ENCODE results near the gene CYP26C1.
A peak's percentile ranks its signal among the peaks of the same experiment; 100 is the strongest.

CYP26C1 gene, protein sequence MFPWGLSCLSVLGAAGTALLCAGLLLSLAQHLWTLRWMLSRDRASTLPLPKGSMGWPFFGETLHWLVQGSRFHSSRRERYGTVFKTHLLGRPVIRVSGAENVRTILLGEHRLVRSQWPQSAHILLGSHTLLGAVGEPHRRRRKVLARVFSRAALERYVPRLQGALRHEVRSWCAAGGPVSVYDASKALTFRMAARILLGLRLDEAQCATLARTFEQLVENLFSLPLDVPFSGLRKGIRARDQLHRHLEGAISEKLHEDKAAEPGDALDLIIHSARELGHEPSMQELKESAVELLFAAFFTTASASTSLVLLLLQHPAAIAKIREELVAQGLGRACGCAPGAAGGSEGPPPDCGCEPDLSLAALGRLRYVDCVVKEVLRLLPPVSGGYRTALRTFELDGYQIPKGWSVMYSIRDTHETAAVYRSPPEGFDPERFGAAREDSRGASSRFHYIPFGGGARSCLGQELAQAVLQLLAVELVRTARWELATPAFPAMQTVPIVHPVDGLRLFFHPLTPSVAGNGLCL

DNA sequence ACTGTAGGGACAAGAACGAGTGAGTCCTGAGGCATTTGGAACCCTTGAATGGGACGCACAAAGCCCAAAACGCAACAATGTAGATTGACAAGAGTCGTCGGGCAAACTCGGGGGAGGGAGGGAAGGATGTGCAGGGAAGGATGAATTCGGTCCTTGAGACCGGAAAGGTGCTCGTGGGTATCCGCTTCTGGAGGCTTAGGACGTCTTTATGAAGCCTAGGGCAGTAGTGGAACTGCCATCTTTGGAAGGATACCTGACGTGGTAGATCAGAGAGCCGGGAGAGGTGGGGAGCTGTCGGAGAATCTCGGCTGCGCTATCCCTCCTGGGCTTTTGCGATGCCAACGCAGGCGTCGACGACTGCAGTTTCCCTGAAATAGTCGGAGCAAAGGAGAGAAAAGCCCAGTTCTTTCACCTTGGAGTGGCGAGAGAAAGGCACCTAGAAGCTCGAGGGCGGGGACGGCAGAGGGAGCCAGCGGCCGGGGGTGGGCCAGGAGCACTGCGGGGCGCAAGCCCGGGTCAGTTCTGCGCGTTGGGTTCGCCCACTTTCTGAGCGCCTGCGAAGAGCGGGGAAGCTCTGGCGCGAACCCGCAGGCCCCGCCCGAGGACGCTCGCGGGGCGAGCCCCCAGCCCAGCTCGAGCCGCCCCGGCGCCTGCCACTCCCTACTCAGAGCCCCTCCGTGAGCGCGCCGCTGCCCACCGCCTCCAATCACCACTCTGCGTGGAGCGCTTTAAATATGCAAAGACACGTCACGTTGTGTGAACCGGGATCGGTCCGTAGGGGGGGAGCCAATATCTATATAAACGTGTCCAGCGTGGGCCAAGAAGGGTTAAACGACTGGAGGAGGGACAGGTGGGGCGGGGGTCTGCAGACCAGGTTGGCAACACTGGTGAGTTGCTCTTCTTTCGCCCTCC lies at the start of gene CYP26C1:
CYP26C1 (plus strand) TSS at position 824 of the 912 bp plus-strand sequence. CDS start 466 bp downstream, outside the sequence.
- DNase-seq (ENCODE audit: low read depth in 2 of 2), result no peak

DNA sequence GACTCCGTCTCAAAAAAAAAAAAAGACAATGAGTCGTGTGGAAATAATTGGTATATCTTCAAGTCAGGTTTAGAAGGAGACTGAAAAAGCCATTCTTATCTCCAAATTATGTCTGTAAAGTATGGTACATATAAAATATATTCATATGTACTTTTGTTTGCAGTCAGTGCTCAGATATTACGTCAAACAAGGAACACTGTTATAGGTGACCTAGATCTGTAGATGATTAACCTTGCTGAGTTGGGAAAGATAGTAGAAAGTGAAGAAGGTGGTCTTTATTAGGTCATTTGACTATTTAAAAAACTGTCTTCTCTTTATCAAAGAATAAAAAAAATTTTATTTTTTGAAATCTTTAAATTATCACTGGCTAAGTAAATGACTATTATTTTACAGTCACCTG lies 44.9 kb upstream of the CYP26C1 start:
- no peak for DNase-seq (ENCODE audit: low read depth in 2 of 2)

DNA sequence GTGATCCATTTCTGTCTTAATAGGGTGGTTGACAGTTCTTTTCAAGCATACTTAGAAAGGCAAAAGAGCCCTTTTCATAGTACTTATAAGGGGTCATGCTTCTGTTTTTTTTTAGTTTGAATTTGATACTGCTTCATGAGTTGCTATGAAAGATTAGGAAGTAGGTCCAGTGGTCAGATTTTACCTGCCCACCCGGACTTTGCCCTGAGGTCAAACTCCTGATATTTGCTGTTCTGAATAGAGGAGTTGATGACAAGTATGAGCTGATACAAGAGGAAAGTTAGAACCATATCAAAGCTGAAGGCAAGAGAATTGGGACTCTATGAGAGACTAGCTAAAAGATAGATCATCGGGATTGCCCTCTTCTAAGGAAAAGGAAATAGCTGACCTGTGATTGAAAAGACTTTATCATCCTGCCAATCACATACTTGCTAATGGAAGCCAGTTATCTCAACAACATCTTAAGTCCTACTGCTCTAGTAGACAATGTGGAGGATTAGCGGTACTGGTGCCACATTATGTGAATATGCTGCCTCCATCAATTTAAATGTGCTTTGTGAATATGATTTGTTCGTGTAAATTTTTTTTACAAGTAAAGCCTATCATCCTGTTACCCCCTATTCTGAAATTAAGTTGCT lies 37.5 kb upstream of the CYP26C1 start:
- no peak for DNase-seq (ENCODE audit: low read depth in 2 of 2)

DNA sequence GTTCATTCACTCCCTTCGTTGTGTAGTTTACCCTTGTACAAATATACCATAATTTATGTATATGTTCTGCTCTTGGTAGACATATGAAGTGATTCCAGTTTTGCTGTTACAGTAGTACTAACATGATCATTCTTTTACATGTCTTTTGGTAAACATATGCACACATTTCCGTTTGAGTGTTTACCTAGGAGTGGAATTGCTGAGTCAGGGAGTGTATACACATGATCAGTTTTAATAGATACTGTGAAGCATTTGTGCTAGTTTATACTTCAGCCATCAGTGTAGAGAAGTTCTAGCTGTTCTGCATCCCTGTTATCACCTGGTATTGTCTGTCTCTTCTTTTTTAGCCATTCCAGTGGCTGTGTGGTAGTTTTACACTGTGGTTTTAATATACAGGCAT lies 34.5 kb upstream of the CYP26C1 start:
- DNase-seq (ENCODE audit: low read depth in 2 of 2), result no peak

DNA sequence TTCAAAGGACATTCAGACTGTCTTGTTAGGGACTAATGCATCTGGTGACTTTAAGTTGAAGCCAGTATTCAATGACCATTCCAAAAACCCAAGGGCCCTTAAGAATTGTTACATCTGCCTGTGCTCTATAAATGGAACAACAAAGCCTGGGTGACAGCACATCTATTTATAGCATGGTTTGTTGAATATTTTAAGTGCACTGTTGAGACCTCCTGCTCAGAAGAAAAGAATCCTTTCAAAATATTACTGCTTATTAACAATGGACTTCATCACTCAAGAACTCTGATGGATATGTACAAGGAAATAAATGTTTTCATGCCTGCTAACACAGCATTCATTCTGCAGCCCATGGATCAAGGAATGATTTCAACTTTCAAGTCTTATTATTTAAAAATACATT lies 33.1 kb upstream of the CYP26C1 start:
- DNase-seq (ENCODE audit: low read depth in 2 of 2), result no peak

DNA sequence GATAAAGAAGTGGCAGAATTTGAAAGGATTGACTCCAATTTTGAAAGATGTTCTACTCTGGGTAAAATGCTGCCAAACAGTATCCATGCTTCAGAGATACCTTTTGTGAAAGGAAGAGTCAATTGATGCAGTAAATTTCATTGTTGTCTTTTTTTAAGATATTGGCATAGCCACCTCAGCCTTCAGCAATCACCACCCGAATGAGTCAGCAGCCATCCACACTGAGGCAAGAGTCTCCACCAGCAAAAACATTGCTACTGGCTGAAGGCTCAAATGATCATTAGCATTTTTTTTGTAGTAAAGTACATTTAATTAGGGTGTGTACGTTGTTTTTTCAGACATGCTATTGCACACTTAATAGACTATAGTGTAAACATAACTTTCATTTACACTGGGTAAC lies 31.7 kb upstream of the CYP26C1 start:
- DNase-seq (ENCODE audit: low read depth in 2 of 2), result no peak

DNA sequence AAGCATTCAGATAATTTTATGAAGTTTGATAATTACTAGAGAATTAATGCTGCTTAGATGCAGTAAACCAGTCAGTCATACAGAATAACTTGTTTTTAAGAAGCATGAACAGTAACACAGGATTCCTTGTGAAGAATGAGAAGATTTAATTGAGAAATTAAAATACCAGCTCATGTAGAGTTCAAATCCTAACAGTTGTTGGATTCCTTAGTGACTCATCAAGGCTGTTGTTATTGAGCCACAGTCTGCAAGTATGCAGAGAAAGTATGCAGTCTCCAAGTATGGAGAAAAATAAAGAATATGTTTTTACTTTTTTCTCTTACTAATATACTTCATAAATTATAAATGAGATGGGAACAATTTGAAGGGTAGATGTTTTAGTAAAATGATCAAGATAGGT lies 30.2 kb upstream of the CYP26C1 start:
- DNase-seq (ENCODE audit: low read depth in 2 of 2), result no peak

DNA sequence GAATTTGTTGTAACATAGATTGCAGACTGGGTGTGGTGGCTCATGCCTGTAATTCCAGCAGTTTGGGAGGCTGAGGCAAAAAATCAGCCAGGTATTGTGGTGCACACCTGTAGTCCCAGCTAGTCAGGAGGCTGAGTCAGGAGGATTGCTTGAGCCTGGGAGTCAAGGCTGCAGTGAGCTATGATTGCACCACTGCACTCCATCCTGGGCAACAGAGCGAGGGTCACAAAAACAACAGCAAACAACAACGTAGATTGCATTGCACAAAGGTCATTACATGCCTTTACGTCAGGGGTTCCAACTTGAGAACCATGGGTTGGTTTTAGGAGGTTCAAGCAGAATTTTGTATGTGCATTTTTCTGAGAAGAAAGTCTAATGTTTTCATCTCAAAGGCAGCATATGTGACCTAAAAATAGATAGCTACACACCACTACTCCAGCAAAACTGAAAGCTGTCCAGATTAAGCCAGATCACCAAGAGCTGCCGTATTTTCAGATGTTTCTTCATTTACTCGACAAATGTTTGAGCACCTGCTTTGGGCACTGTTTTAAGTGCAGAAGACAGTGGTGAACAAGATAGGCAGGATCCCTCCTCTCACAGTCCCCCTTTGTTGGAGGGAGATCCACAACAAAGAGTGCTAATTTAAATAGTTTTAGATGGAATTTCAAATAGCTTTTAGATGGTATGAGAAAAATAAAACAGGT lies 28.3 kb upstream of the CYP26C1 start:
- no peak for DNase-seq (ENCODE audit: low read depth in 2 of 2)

DNA sequence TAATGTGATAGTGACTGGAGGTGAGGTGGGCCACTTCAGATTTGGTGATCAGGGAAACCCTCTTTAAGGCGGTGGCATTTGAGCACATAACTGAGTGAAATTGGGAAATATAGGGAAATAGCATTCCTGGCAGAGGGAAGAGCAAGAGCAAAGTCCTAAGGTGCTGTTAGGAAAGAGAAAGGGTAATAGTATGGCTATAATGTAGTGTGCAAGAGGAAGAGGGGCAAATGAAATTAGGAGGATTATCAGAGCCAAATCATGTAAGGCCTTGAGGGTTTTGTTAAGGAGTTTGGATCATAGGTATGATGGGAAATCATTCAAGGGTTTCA lies 27.8 kb upstream of the CYP26C1 start:
- no peak for DNase-seq (ENCODE audit: low read depth in 2 of 2)

DNA sequence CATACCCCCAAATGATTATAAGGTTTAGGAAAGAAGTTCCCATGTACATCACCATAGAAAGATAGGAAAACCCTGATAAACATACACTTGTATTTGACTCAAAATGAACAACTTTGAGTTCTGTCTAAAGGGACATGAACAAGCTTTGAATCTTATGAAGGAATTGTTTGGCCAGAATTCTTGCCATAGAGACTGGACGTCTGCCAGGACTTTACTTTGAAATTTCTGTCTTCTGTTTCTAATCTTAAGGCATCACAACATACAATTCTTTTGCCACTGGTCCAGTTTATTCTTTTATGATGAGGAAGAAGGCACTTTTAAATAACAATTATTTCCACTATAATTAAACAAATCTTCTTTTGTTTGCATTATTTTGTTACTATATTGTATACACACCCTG lies 26.2 kb upstream of the CYP26C1 start:
- no peak for DNase-seq (ENCODE audit: low read depth in 2 of 2)

DNA sequence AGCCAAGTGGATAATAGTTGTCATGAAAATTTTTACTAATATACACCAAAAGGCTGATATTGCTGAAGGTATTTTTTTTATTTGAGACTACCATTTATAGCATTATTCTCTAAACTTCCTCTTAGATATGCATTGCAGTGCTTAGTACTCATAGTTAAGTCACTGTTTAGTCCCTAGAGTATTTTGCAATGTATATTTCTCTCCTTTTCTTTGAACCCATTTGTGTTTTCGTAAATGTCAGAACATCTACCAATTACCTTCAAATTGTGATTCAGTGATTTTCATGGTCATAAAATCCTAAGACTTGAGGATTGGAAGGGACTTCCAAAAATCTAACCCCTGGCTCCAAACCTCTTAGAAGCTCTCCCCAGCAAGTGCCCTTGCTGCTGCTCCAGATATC lies 21.5 kb upstream of the CYP26C1 start:
- DNase-seq (ENCODE audit: low read depth in 2 of 2), result no peak

DNA sequence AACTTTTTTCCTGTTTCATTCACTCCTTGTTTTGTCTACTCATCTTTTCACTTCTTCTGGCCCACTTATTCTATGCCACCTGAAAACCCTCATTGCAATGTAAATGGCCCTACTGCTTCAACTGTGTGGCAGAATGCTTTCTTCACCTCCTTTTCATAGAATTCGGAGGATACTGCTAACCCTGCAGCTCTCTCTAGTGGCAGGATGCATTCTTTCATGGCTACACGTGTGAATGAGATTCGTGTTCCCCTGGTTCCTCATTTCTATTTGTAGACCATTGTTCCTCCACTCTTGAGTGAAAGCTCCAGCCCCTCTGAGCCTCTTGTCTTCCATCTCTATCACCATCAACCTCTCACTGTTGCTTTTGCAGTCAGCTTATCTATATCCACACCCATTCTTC lies 20.9 kb upstream of the CYP26C1 start:
- no peak for DNase-seq (ENCODE audit: low read depth in 2 of 2)

DNA sequence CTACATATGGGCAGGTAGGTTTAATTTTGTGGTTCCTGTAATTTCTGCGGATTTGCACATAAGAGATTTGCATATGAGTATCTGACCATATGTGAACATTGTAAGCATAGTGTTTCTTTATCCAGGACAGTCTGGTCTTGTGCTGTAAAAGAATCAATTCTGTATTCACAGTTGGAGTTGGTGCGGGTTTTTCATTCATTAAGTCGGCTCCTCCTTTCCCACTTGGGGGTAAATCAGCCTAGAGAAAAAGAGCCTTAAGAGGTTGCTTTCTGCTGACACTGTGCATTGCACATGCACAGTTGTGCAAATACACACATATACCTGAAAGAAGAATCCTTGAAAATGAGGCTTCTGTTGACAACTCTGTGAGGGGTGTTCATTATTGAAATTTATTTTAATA lies 6.1 kb upstream of the CYP26C1 start:
- DNase-seq (ENCODE audit: low read depth in 2 of 2), result no peak

DNA sequence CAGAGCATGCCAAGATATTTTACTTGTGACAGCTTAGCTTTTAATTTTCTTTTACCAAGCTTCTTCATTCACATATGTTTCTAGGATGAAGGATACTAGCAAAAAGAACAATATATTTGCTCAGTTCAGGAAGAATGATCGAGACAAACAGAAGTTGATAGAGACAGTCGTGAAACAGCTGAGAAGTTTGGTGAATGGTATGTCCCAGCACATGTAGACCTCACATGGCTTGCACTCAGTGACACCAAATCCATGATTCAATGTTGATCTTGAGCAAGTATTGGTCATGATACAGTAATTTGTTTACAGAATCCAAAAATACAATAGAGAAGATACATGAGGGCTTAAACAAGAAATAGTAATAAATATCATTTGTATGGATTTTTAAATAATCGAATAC lies 2.5 kb upstream of the CYP26C1 start:
- no peak for DNase-seq (ENCODE audit: low read depth in 2 of 2)

DNA sequence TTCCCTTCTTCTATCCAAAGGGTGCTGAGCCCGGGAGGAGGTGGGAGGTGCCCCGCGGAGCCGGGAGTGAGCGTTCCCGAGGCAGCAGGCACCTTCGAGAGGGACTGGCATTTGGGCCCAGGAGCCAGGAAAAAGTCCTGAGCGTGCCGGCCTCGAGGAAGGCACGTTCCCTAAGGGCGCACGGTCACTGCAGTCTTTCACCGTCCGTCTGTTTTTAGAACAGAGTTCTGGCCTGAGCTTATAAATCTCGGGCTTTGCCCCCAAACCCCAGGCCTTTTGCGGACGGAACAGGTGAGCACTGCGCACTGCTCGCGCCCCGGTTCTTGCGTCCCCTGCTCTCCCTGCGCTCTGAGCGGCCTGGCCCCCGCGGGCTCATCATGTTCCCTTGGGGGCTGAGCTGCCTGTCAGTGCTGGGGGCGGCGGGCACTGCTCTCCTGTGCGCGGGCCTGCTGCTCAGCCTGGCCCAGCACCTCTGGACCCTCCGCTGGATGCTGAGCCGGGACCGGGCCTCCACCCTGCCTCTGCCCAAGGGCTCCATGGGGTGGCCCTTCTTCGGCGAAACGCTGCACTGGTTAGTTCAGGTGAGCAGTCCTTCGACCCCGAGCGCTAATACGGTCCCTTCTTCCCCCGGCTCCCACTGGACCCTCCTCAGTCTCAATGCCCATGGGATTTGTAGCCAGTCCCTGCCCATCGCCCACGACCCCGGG lies 442 bp downstream of the CYP26C1 start:
- DNase-seq (ENCODE audit: low read depth in 2 of 2), result no peak

DNA sequence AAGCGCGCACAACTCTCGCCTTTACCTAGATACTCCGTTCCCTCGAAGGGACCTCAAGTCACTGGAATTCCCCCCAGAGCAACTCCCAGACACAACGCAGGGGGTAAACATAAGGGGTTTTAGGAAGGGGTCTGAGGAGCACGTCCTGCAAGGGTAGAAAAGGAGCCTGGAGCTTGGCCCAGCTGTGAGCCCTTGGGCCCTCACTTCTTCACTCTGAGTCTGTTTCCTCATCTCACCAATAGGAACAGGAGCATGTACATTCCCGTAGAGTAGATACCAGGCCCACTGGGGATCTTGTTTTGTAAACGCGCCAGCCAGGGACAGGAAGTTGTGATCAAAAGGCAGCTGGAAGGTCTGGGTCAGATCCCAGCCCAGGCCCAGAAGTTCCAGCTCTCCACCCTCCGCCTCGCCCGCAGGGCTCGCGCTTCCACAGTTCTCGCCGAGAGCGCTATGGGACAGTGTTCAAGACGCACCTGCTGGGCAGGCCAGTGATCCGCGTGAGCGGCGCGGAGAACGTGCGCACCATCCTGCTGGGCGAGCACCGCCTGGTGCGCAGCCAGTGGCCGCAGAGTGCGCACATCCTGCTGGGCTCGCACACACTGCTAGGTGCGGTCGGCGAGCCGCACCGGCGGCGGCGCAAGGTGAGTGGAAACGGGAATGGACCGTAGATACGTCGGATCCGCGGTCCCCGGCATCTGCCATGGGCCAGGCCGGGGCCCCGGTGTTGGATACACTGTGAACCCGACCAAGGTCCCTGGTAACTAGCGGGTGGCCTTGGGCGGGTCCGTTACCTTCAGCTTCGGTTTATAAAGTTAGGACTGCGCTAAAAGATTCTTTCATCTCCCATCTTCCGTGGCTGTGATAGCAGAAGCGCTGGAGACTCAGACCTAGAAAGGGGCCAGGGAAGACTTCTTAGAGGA lies 1.3 kb downstream of the CYP26C1 start:
- no peak for DNase-seq (ENCODE audit: low read depth in 2 of 2)

DNA sequence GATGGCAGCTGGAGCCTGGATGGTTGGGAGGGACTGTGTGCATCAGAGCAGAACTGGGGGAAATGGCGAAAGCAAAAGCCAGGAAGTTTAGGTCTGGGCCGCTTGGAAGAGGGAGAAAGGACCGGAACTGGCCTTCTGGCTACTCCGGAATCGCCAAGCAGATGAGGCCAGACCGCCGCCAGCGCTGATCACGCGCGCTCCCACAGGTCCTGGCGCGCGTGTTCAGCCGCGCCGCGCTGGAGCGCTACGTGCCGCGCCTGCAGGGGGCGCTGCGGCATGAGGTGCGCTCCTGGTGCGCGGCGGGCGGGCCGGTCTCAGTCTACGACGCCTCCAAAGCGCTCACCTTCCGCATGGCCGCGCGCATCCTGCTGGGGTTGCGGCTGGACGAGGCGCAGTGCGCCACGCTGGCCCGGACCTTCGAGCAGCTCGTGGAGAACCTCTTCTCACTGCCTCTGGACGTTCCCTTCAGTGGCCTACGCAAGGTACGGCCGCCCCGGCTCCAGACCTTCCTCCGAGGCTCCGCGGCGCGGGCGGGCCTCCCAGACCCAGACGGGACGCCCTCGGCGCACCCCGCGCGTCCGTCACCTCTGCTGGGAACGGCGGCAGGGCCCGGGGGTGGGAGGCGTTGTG lies 2.0 kb downstream of the CYP26C1 start:
- DNase-seq (ENCODE audit: low read depth in 2 of 2), result peak; percentile 42 to 59

DNA sequence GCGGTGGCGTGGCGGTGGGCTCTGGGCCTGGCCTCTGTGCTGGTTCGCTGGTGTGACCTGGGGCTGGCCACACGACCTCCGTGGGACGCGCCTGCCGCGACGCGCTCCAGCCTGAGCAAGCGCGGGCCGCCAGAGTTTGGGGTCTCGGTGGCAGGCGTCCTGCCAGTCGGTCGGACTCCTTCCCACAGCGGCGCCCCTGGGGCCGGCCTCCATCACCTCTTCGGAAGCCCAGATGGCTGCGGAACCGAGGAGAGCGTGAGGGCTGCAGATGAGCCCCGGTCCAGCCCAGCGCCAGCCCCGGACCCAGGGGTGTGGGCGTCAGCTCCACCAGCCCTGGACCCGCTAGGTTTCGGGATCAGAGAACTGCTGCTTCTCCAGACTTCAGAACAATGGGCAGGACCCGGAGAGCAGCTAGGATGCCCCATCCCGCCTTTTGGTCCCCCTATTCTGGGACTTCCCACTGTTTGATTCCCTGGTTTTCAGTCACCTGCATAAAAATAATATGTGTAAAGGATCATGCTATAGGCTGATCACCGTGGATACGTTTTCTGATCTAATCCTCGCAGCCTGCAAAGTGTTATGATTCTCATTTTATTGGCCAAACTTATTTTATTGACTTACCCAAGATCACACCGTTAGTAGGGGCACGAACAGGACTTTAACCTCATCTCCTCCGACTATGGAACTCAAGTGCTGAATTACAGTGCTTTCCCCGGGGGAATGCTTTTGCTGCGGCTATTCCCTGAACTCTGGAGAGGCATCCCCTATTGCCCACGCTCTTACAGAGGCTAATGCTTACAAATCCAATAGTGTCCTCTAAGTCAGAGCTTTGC lies 2.8 kb downstream of the CYP26C1 start:
- DNase-seq (ENCODE audit: low read depth in 2 of 2), result no peak

Data from stimulated activated CD4-positive, alpha-beta T cell treated with anti-CD3 and anti-CD28 coated beads, Interleukin-4, amount 100 ng/mL, for 48 hours (primary cell).